Neural progenitor cell (in vitro differentiated cells): ENCODE data around the gene TRIM63.

Experiments used
- CTCF ChIP-seq: fragments of 200-600 bp; sonication (generic); IDR thresholded peaks from 2 replicates; pipeline ENCODE4 v1.5.1; 2017; ENCODE audit warnings: antibody characterized with exemption, mild to moderate bottlenecking
- EZH2 ChIP-seq: fragments of 200-600 bp; sonication (generic); IDR thresholded peaks from 2 replicates; pipeline ENCODE4 v1.6.1; 2017; ENCODE audit warnings: antibody characterized with exemption, mild to moderate bottlenecking, moderate library complexity

- TF ChIP-seq CTCF = no peak
- TF ChIP-seq EZH2 = no peak
Observed at GRCh38 chr1:26084844-26085243, 17.4 kb upstream of the TRIM63 start.
